Ishikawa (cell line): ENCODE results near the gene FAM131A.

ENCODE experiments used
- EP300 ChIP-seq: IDR thresholded peaks from 2 replicates; pipeline ENCODE4 v1.6.1; 2012; ENCODE audit warnings: borderline replicate concordance
- RAD21 ChIP-seq: IDR thresholded peaks from 2 replicates; pipeline ENCODE4 v1.6.1; 2012; ENCODE audit warnings: low read depth

DNA sequence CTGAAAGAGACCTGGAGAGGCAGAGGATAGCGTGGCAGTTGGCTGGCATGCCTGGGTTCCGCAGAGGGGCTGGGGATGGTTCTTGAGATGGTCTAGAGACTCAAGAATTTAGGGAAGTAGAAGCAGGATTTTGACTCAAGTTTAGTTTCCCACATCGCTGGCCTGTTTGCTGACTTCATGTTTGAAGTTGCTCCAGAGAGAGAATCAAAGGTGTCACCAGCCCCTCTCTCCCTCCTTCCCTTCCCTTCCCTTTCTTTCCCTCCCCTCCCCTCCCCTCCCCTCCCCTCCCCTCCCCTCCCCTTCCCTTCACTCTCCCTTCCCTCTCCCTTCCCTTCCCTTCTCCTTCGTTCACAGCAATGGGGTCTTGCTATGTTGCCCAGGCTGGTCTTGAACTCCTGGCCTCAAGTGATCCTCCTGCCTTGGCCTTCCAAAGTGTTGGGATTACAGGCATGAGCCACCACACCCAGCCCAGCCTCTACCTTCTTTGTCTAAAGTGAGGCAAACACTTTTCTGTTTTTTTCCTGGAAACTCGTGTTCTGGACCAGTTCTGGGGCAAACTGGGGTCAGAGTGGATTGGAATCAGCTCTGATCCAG, 52.6 kb downstream of the FAM131A start:
- TF ChIP-seq RAD21 (no peak), EP300 (no peak)
